ENCODE results near the gene SQSTM1.

DNA sequence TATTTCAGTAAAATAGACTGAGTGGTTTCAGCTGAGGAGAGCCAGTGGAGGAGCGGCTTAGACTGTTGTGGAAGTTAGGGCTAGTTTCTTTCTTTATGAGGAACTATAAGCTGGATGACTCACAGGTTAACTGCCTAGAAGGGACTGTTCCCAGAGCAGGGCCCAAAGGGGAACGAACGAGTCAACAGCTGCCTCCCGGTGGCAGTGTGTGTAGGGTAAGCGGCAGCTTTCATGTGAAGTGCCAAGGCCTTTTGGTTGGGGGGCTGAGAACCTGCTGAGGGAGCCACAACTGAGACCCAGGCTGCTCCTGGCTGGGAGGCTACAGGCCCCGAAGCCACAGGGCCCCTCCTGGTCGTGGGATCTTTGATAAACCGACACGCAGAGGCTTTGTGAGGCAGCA is 7.0 kb downstream of the SQSTM1 start:
- no peak for TF ChIP-seq POLR2AphosphoS5 (IDR thresholded peaks at IDR 0.05; ENCODE audit: low read depth, low read length)
- TF ChIP-seq, protein P1, sequence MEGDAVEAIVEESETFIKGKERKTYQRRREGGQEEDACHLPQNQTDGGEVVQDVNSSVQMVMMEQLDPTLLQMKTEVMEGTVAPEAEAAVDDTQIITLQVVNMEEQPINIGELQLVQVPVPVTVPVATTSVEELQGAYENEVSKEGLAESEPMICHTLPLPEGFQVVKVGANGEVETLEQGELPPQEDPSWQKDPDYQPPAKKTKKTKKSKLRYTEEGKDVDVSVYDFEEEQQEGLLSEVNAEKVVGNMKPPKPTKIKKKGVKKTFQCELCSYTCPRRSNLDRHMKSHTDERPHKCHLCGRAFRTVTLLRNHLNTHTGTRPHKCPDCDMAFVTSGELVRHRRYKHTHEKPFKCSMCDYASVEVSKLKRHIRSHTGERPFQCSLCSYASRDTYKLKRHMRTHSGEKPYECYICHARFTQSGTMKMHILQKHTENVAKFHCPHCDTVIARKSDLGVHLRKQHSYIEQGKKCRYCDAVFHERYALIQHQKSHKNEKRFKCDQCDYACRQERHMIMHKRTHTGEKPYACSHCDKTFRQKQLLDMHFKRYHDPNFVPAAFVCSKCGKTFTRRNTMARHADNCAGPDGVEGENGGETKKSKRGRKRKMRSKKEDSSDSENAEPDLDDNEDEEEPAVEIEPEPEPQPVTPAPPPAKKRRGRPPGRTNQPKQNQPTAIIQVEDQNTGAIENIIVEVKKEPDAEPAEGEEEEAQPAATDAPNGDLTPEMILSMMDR (IDR thresholded peaks at IDR 0.05): no peak
- no peak for TF ChIP-seq RFX5 (IDR thresholded peaks at IDR 0.05; ENCODE audit: low read length)

Measured in SK-N-SH (cell line).